ENCODE results near the gene CORO7. TPM values are rescaled to one million over a fixed set of nuclear protein-coding genes. Genes with fewer than 3 reads are reported as not detected.

The CORO7 gene
- total RNA-seq, 1 donor, result 17.7 TPM

- Histone ChIP-seq H3K4me2 (ENCODE audit: insufficient read depth, low read length) (peak overlapping the region; percentile 92), H3K9me3 (ENCODE audit: low read depth, low read length) (no peaks in the 10 kb centered on the region), H4K20me1 (ENCODE audit: insufficient read depth, low read length) (no peaks in the 10 kb centered on the region), H3K27me3 (ENCODE audit: insufficient read depth, low read length) (no peaks in the 10 kb centered on the region), H3K36me3 (ENCODE audit: insufficient read depth, low read length) (no peaks in the 10 kb centered on the region), H3K79me2 (ENCODE audit: insufficient read depth, low read length) (peaks cover 8% of the 10 kb centered on the region), H2AFZ (ENCODE audit: low read length) (peak overlapping the region; percentile 93), H3K27ac (ENCODE audit: low read depth, low read length) (peak overlapping the region; percentile 91), H3K4me3 (ENCODE audit: insufficient read depth, low read length) (peak overlapping the region; percentile 91), H3K4me1 (ENCODE audit: insufficient read depth, low read length) (peaks cover 11% of the 10 kb centered on the region)
- no peak for DNase-seq (ENCODE audit: insufficient read length, low spot score, missing footprints)
- no peak for TF ChIP-seq CTCF (IDR thresholded peaks at IDR 0.05; ENCODE audit: extremely low read depth, low read depth, low read length)
Observed at GRCh38 chr16:4306470-4307214, 109.8 kb downstream of the CORO7 start.

Small RNA genes lying within 50 kb of the gene (small RNA-seq; reads per million reads assigned to genes)
- gene AC012676.2, result not detected

Other genes starting within 250 kb of the CORO7 start
- not detected in 2 replicates for gene SRL, start 174.5 kb downstream of the CORO7 start, total RNA-seq
- 6.5 and 9.1 TPM in 2 replicates for gene TFAP4, start 143.6 kb downstream of the CORO7 start, total RNA-seq
- gene GLIS2, start 100.5 kb downstream of the CORO7 start, total RNA-seq, result 5.0 and 5.4 TPM in 2 replicates
- gene PAM16, start 65.3 kb downstream of the CORO7 start, total RNA-seq, result 17.4 and 18.6 TPM in 2 replicates
- 202 and 217 TPM in 2 replicates for gene VASN, start 44.7 kb downstream of the CORO7 start, total RNA-seq
- 30.0 and 30.9 TPM in 2 replicates for gene DNAJA3, start 9.3 kb upstream of the CORO7 start, total RNA-seq
- 71.0 and 90.5 TPM in 2 replicates for gene NMRAL1, start 58.0 kb upstream of the CORO7 start, total RNA-seq
- gene HMOX2, start 59.8 kb upstream of the CORO7 start, total RNA-seq, result 39.4 and 44.5 TPM in 2 replicates
- gene CDIP1, start 122.2 kb upstream of the CORO7 start, total RNA-seq, result 10.5 and 13.6 TPM in 2 replicates
- under 0.01 TPM in 1 of 2 replicates, not detected in the other for gene C16orf96, start 139.7 kb upstream of the CORO7 start, total RNA-seq
- gene UBALD1, start 198.3 kb upstream of the CORO7 start, total RNA-seq, result 6.2 and 9.4 TPM in 2 replicates
- gene MGRN1, start 208.2 kb upstream of the CORO7 start, total RNA-seq, result 41.5 and 46.7 TPM in 2 replicates